Keratinocyte (primary cell): ENCODE measurements around the gene TAF4. TPM values are rescaled to one million over a fixed set of nuclear protein-coding genes. Genes with fewer than 3 reads are reported as not detected.

Experiments used
- DNase-seq: peaks from one replicate; pipeline ENCODE4 v3.0.0-alpha.2; 2011; ENCODE audit warnings: low read depth, missing footprints, low spot score
- FAIRE-seq: peaks from 2 replicates; lab custom pipeline; 2011; peaks lifted over from hg19 to GRCh38; lab: Jason Lieb, UNC
- H2AFZ ChIP-seq: 2 replicates; pipeline ENCODE4 v1.6.0; 2012; ENCODE audit warnings: low read length, control low read depth, inconsistent platforms; ENCODE audit not compliant: control insufficient read depth
- H3K27ac ChIP-seq: 2 replicates; pipeline ENCODE4 v1.5.1; 2011; ENCODE audit warnings: low read length; ENCODE audit not compliant: control insufficient read depth, insufficient read depth
- H3K27me3 ChIP-seq: 3 replicates; pipeline ENCODE4 v1.6.0; 2011; ENCODE audit warnings: low read length; ENCODE audit not compliant: control insufficient read depth, insufficient read depth; ENCODE audit errors: extremely low read depth
- H3K36me3 ChIP-seq, 2 experiments: 2 replicates in 1 of 2; 3 replicates in 1 of 2; pipeline ENCODE4 v1.5.1; 2011; ENCODE audit warnings: low read length in 2 of 2, mild to moderate bottlenecking in 1 of 2; ENCODE audit not compliant: control insufficient read depth in 2 of 2, insufficient read depth in 2 of 2; ENCODE audit errors: extremely low read depth in 1 of 2
- H3K4me1 ChIP-seq: 3 replicates; pipeline ENCODE4 v1.5.1; 2011; ENCODE audit warnings: low read length; ENCODE audit not compliant: control insufficient read depth, insufficient read depth; ENCODE audit errors: extremely low read depth
- H3K4me2 ChIP-seq: 3 replicates; pipeline ENCODE4 v1.6.0; 2011; ENCODE audit warnings: low read depth, low read length; ENCODE audit not compliant: control insufficient read depth, insufficient read depth; ENCODE audit errors: extremely low read depth
- H3K4me3 ChIP-seq, 3 experiments: fragments of 200-600 bp in 1 of 3; sonication (generic) in 1 of 3; 2 replicates in 2 of 3; 3 replicates in 1 of 3; pipeline ENCODE4 v1.5.1; 2011 to 2016; ENCODE audit warnings: low read length in 3 of 3, mild to moderate bottlenecking in 3 of 3, control low read depth in 2 of 3, inconsistent platforms in 1 of 3, low read depth in 1 of 3, mixed read lengths in 1 of 3, mixed run types in 1 of 3, moderate library complexity in 1 of 3; ENCODE audit not compliant: control insufficient read depth in 2 of 3, insufficient read depth in 2 of 3; ENCODE audit errors: extremely low read depth in 1 of 3
- H3K79me2 ChIP-seq: 2 replicates; pipeline ENCODE4 v1.6.0; 2012; ENCODE audit warnings: low read length; ENCODE audit not compliant: control insufficient read depth, insufficient read depth
- H3K9ac ChIP-seq: 3 replicates; pipeline ENCODE4 v1.6.0; 2011; ENCODE audit warnings: low read length; ENCODE audit not compliant: control insufficient read depth, insufficient read depth; ENCODE audit errors: extremely low read depth
- H3K9me1 ChIP-seq: 3 replicates; pipeline ENCODE4 v1.6.0; 2011; ENCODE audit warnings: low read length; ENCODE audit not compliant: control insufficient read depth, insufficient read depth; ENCODE audit errors: extremely low read depth
- H3K9me3 ChIP-seq: 2 replicates; pipeline ENCODE4 v1.5.1; 2012; ENCODE audit warnings: low read depth, low read length; ENCODE audit not compliant: control insufficient read depth
- H4K20me1 ChIP-seq: 3 replicates; pipeline ENCODE4 v1.6.0; 2011; ENCODE audit warnings: low read length; ENCODE audit not compliant: control insufficient read depth, insufficient read depth; ENCODE audit errors: extremely low read depth
- CTCF ChIP-seq, 3 experiments: IDR thresholded peaks in 1 of 3; conservative IDR thresholded peaks in 1 of 3; optimal IDR thresholded peaks in 1 of 3; 2 replicates in 2 of 3; 3 replicates in 1 of 3; pipeline versions ENCODE3 to v1.5.1; 2011; ENCODE audit warnings: low read length in 3 of 3, mild to moderate bottlenecking in 3 of 3, moderate library complexity in 2 of 3, control low read depth in 1 of 3, inconsistent platforms in 1 of 3; ENCODE audit not compliant: insufficient read depth in 2 of 3; ENCODE audit errors: extremely low read depth in 1 of 3
- EZH2 ChIP-seq: IDR thresholded peaks from one replicate; pipeline ENCODE4 v1.6.1; 2012; ENCODE audit warnings: inconsistent platforms, mild to moderate bottlenecking, low read length, moderate library complexity
- dilution Hi-C: fragments of 300-500 bp; cut with MboI; formaldehyde crosslinking; loops from one replicate; pipeline ENCODE4 v1.7.0; 2020; ENCODE audit warnings: low sequenced_read_pairs; ENCODE audit not compliant: extremely low pct_ligation_motif_present
- polyA plus RNA-seq, 5 experiments: library from polyadenylated mRNA; depleted of rRNA in 3 of 5; stranded (reverse) in 3 of 5; stranded (forward) in 1 of 5; unstranded in 1 of 5; fragments of >200 nt; gene quantifications; 1 replicate in 1 of 5; 2 replicates in 3 of 5; 3 replicates in 1 of 5; pipeline versions ENCODE4 v1.2.1 to v1.2.3, GENCODE V29; 2011 to 2012; ENCODE audit warnings: missing spikeins in 2 of 5, low read depth in 1 of 5, low replicate concordance in 1 of 5

Gene TAF4
- polyA plus RNA-seq, 1 donor (not counting 4 experiments of a cell fraction or from before 2014, with no cell fraction given): 3.3 TPM

DNA sequence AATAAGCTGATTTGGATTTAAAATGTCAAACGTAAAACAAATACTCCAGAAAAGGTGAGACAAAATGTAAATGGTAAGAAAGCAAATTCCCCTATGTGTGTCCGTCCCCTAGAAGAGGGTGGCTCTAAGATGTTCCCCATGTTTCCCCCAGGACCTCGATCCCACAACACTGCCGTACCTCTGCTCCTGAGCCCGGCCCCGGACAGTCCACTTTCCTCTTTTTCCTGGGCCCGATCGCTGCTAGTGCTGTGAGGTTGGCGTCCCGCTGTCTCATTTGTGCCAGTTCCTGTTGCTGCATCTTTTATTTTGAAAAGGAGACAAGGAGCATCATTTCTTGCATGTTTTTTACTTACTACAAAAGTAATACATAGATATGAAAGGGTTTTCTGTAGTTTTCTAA, 68.3 kb downstream of the TAF4 start:
- FAIRE-seq: no peak
- Histone ChIP-seq H3K4me1 (no peaks in the 10 kb centered on the region), H3K79me2 (no peaks in the 10 kb centered on the region), H2AFZ (no peak overlapping the region), H3K4me3 (no peak overlapping the region), H4K20me1 (no peaks in the 10 kb centered on the region), H3K9ac (no peak overlapping the region), H3K27ac (no peak overlapping the region), H3K9me1 (no peaks in the 10 kb centered on the region), H3K36me3 (peaks cover 21 to 42% of the 10 kb centered on the region in 2 experiments), H3K9me3 (no peaks in the 10 kb centered on the region), H3K4me2 (no peak overlapping the region), H3K27me3 (no peaks in the 10 kb centered on the region)
- no peak for TF ChIP-seq CTCF (optimal IDR thresholded peaks at IDR 0.05 in 1 of 3, IDR thresholded peaks at IDR 0.05 in 1 of 3, conservative IDR thresholded peaks at IDR 0.05 in 1 of 3; ENCODE audit: extremely low read depth in 1 of 3, insufficient read depth in 2 of 3, low read length in 3 of 3)
- no peak for TF ChIP-seq EZH2
- DNase-seq: no peak
- dilution Hi-C loops: no loop called here

DNA sequence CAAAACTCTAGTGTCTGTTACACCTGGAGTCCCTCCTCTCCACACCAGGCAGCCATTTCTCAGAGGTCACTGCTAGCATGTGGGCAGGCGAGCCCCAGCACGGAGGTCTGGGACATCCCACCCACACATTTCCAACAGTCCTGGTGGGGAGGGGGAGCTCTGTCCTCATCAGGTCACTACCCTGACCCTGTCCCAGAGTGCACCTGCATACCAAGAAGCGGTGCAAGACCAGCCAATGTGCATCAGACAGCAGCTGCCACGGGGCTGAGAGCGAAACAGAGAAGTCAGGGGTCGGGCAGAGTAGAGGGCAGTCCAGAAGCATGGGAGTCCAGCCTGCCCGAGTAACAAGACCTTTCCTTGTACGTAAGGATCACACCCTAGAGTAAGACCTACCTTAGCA, 71.1 kb downstream of the TAF4 start:
- H3K9me1 ChIP-seq: no peaks in the 10 kb centered on the region
- no peaks in the 10 kb centered on the region for H3K4me1 ChIP-seq
- TF ChIP-seq EZH2: no peak
- no peak for TF ChIP-seq CTCF (optimal IDR thresholded peaks at IDR 0.05 in 1 of 3, IDR thresholded peaks at IDR 0.05 in 1 of 3, conservative IDR thresholded peaks at IDR 0.05 in 1 of 3; ENCODE audit: extremely low read depth in 1 of 3, insufficient read depth in 2 of 3, low read length in 3 of 3)
- H3K27me3 ChIP-seq: no peaks in the 10 kb centered on the region
- no peaks in the 10 kb centered on the region for H3K79me2 ChIP-seq
- H3K4me2 ChIP-seq: no peak overlapping the region
- peaks cover 9 to 37% of the 10 kb centered on the region in 2 experiments for H3K36me3 ChIP-seq
- H3K27ac ChIP-seq: no peak overlapping the region
- dilution Hi-C loops: no loop called here
- H3K9me3 ChIP-seq: peaks cover 5% of the 10 kb centered on the region
- H3K4me3 ChIP-seq: no peak overlapping the region
- H4K20me1 ChIP-seq: peaks cover 3% of the 10 kb centered on the region
- no peak for DNase-seq
- no peak overlapping the region for H2AFZ ChIP-seq
- no peak for FAIRE-seq
- no peak overlapping the region for H3K9ac ChIP-seq
